Thymus (tissue), 11 donors: ENCODE data around the gene NXF1. TPM values are rescaled to one million over a fixed set of nuclear protein-coding genes. Genes with fewer than 3 reads are reported as not detected.
"Not testable (repeated sequence)": the region's sequence is repeated elsewhere in the genome, so short reads cannot be mapped to it uniquely, and the experiment has no call there.

Experiments
- DNase-seq, 9 donors: peaks; one replicate each; pipeline ENCODE4 v3.0.0-alpha.2; 2013; ENCODE audit warnings: low spot score in 9 of 9, low read depth in 6 of 9, missing footprints in 1 of 9
- H3K27ac ChIP-seq, 2 donors: one replicate each; pipeline ENCODE4 v1.5.1; 2013; ENCODE audit warnings: control low read depth in 1 of 2, low read depth in 1 of 2, low read length in 1 of 2, mild to moderate bottlenecking in 1 of 2, moderate library complexity in 1 of 2
- H3K27me3 ChIP-seq, 2 donors: one replicate each; pipeline ENCODE4 v1.5.1; 2013; ENCODE audit warnings: low read length in 1 of 2; ENCODE audit not compliant: control insufficient read depth in 2 of 2, insufficient read depth in 1 of 2
- H3K36me3 ChIP-seq, 2 donors: one replicate each; pipeline ENCODE4 v1.5.1; 2013; ENCODE audit warnings: low read length in 1 of 2, mild to moderate bottlenecking in 1 of 2, moderate library complexity in 1 of 2; ENCODE audit not compliant: control insufficient read depth in 2 of 2, insufficient read depth in 2 of 2
- H3K4me1 ChIP-seq, 2 donors: one replicate each; pipeline ENCODE4 v1.5.1; 2013; ENCODE audit warnings: low read length in 2 of 2; ENCODE audit not compliant: control insufficient read depth in 2 of 2, insufficient read depth in 2 of 2
- H3K4me3 ChIP-seq, 2 donors: one replicate each; pipeline ENCODE4 v1.5.1; 2013; ENCODE audit warnings: low read length in 2 of 2, control low read depth in 1 of 2, mild to moderate bottlenecking in 1 of 2
- H3K9me3 ChIP-seq, 2 donors: one replicate each; pipeline ENCODE4 v1.5.1; 2013; ENCODE audit warnings: low read length in 1 of 2, mild to moderate bottlenecking in 1 of 2; ENCODE audit not compliant: control insufficient read depth in 2 of 2, insufficient read depth in 1 of 2
- WGBS: extraction: QIAGEN DNeasy Blood & Tissue Kit; methylation state at CpG from one replicate; pipeline ENCODE4 v1.1.7; 2013; 5-methylcytosine and 5-hydroxymethylcytosine counted together
- polyA plus RNA-seq: library from polyadenylated mRNA; stranded (reverse); fragments of 200-250 nt; gene quantifications from one replicate; pipeline ENCODE4 v1.2.3, GENCODE V29; 2013
- total RNA-seq: library from RNA; stranded (reverse); fragments of 120-200 nt; gene quantifications from one replicate; pipeline ENCODE4 v1.2.4, GENCODE V29; 2013
- donor health status: healthy.

The NXF1 gene
- total and polyA plus RNA-seq, 2 donors: 34.4 to 186 TPM

DNA sequence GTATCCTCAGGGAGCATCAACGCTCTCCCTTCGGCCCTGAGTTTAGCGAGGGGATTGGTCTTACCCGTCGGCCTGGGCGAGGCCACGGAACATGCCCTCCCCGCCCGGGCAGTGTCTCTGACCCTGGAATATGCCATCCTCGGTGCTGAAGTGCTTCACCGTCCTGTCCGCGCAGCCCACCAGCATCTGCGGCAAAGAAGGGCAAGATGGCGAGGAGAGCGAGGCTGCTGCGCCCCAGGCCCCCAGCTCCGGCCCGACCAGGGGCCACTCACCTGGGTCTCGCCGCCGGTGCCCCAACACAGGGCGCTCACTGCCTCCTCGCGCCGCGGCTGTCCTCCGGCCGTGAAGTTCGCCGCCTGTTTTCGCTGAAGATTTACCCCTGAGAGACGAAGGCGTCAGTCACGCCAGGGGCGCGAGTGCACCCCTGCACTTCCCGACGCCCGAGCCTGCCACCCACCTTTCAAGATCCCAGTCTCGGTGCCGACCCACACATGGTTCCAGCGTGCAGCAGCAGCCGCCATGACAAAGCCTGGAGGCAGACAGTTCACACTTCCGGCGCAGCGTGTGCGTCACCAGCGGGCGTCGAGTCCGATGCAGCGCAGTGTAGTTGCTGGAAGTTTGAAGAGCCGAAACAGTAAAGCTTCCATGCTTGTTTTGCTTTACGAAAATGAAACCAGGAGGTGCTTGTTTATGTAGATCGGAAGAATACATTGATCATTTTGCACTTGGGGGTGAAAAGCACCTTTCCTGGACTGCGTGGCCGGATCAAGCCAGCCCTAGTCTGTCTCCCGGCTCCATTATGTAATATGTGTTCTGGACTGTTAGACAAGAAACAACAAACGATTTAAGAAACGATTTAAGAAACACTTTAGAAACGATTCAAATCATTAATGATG is 34.1 kb upstream of the NXF1 start, which contains the start of gene WDR74:
WDR74 (minus strand) TSS at position 541 of the 896 bp plus-strand sequence; CDS start at position 521, 20 bp downstream.
- Histone ChIP-seq H3K9me3 (no peaks in the 10 kb centered on the region), H3K4me1 (peaks cover 9 to 27% of the 10 kb centered on the region in 2 donors), H3K36me3 (peaks cover 15 to 23% of the 10 kb centered on the region in 2 donors), H3K27me3 (no peaks in the 10 kb centered on the region), H3K4me3 (peak within 1 kb of the TSS; percentile 70 to 85), H3K27ac (peak within 1 kb of the TSS; percentile 98 to 99)
- DNase-seq: peak; percentile 86 to 97 (median 93)
- under 1% methylated on average over 62 of the region's 62 CpGs for WGBS

DNA sequence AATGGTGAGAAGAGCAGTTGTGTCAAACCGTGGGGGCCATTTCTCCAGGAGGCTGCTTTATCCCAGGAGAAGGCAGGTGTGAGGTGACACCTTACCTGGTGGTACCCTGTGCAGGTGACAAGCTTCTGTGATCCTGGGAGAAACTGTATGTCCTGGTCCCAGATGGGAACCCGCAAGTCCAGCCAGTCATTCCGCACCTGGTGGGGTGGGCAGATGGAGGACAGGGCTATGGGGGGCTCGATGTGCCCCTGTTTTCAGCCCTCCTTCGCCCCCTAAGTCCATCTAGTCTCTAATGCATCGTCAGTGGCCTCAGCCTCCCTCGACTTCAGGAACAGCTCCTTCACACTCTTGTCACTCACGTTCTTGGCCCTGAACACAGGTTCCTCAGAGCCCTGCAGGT is 30.1 kb upstream of the NXF1 start:
- H3K9me3 ChIP-seq: no peaks in the 10 kb centered on the region
- peaks cover 18 to 27% of the 10 kb centered on the region in 2 donors for H3K4me1 ChIP-seq
- no peak for DNase-seq
- no peak overlapping the region for H3K27ac ChIP-seq
- no peak overlapping the region for H3K4me3 ChIP-seq
- peaks cover 24 to 34% of the 10 kb centered on the region in 2 donors for H3K36me3 ChIP-seq
- WGBS: 92% methylated on average over 8 of the region's 8 CpGs
- H3K27me3 ChIP-seq: no peaks in the 10 kb centered on the region

DNA sequence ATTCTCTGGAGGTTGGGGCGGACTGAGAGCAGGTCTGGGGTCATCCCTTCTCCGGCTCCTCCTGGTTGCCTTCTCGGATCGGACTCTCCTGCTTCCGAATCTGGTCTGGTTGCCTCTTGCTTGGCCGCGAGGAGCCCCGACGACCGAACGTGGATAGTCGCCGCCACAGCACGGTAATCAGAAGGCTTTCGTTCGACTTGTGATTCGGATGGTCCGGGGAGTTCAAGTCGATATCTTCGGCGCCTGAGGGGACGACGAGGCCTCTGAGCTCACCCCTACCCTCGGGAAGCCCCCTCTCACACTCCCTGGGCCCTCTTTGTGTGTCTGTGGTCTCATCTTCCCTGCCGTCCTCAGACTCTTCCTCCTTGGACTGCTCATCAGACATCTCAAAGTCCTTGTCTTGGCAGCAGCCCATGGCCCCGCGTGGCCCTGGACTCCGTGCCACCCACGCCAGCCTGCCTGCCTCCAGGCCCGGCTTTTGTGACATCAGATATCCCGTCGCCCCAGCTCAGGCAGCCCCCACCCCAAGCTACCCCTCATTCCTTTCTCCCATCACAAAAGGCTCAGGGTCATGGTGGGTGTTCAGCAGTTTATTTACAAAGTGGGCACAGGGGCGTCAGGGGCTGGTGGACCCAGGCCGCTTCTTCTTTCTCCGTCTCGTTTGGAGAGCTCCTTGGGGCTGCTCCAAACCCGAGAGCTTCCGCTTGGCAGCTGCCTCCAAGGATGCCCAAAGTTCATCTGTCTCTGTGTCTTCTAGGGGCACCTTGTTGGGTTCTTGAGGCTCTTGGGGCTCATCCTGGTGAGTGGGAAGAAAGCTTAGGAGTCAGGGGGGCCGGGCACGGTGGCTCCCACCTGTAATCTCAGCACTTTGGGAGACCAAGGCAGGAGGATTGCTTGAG is 27.3 kb upstream of the NXF1 start, which contains the start of gene TEX54:
TEX54 (minus strand) TSS at position 506 of the 899 bp plus-strand sequence.
- H3K4me1 ChIP-seq: peaks cover 15 to 20% of the 10 kb centered on the region in 2 donors

GRCh38 chr11:62831520-62832335 is 26.5 kb upstream of the NXF1 start, which contains the start of gene STX5:
Gene STX5 (minus strand): TSS chr11:62832051. CDS start chr11:62831243, 808 bp downstream.
- Histone ChIP-seq H3K27ac (peak within 1 kb of the TSS; percentile 95 to 99), H3K9me3 (no peaks in the 10 kb centered on the region), H3K4me1 (peaks cover 15 to 20% of the 10 kb centered on the region in 2 donors), H3K27me3 (no peaks in the 10 kb centered on the region), H3K36me3 (peaks cover 32 to 46% of the 10 kb centered on the region in 2 donors), H3K4me3 (peak within 1 kb of the TSS; percentile 74 to 98)
- under 1% methylated on average over 65 of the region's 65 CpGs for WGBS
- DNase-seq: peak; percentile 98 to 100 (median 99)

More for the DNA sequence above, 27.3 kb upstream of the NXF1 start, which contains the start of gene TEX54:
- WGBS: 30% methylated on average over 40 of the region's 40 CpGs
- peaks cover 24 to 37% of the 10 kb centered on the region in 2 donors for H3K36me3 ChIP-seq
- H3K27me3 ChIP-seq: no peaks in the 10 kb centered on the region
- no peaks in the 10 kb centered on the region for H3K9me3 ChIP-seq
- H3K27ac ChIP-seq: peak within 1 kb of the TSS; percentile 95 to 99
- H3K4me3 ChIP-seq: peak within 1 kb of the TSS; percentile 74 to 98
- no peak for DNase-seq

DNA sequence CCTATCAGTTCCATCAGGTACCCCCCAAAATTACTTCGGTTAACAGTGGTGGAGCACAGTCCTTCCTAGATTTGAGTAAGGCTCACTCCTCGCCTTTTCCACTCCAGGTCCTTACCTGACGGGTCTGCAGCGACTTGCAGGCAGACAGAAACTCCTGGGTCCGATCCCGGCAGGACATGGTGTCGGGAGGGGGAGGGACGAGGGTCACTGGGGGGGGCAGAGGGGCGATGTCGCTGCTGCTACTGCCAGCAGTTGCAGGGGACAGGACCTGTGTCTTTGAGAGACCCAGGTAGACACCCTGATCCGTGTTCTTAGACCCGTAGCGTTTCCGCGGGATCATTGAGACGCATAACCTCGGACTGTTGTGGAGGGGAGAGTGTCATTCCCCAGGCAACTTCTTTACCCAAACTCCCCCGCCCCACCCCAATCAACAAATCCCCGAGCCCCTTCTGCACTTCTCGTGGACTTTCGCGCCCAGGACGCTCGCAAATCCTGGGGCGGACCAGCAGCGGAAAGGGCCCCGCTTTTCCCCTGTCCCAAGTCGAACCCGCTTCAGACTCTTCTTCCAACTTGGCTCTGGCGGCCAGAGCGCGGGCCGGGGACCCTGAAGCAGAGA is 25.8 kb upstream of the NXF1 start:
- Histone ChIP-seq H3K9me3 (no peaks in the 10 kb centered on the region), H3K4me3 (peak overlapping the region; percentile 74 to 98), H3K27ac (peak overlapping the region; percentile 94 to 95), H3K27me3 (no peaks in the 10 kb centered on the region), H3K4me1 (peaks cover 15 to 20% of the 10 kb centered on the region in 2 donors), H3K36me3 (peaks cover 34 to 39% of the 10 kb centered on the region in 2 donors)
- 1% methylated on average over 33 of the region's 33 CpGs for WGBS
- DNase-seq: peak in 1 of 9 donors; percentile 22

GRCh38 chr11:62828130-62828529 is 22.9 kb upstream of the NXF1 start:
- H3K4me1 ChIP-seq: peaks cover 15 to 18% of the 10 kb centered on the region in 2 donors
- WGBS: 98% methylated on average over 8 of the region's 8 CpGs
- H3K27ac ChIP-seq, H3K4me3 ChIP-seq, H3K9me3 ChIP-seq, DNase-seq, H3K27me3 ChIP-seq: not testable (repeated sequence)
- peaks cover 39% of the 10 kb centered on the region in 2 donors for H3K36me3 ChIP-seq

DNA sequence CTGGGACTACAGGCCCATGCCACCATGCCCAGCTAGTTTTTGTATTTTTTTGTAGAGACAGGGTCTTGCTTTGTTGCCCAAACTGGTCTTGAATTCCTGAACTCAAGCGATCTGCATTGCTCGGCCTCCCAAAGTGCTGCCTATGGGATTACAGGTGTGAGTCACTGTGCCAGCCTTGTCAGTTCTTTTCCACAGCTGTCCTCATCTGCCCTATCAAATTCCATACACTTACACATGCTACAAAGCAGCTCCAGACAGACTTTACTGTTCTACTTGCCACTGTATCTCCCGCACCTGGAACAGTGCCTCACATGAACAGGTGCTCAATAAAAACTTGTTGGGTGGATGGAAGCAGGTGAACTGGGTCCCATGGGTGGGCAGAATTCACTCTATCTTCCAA is 18.4 kb upstream of the NXF1 start:
- Histone ChIP-seq H3K4me1 (no peaks in the 10 kb centered on the region), H3K27ac (no peak overlapping the region), H3K9me3 (no peaks in the 10 kb centered on the region), H3K36me3 (peaks cover 70 to 71% of the 10 kb centered on the region in 2 donors), H3K4me3 (no peak overlapping the region), H3K27me3 (no peaks in the 10 kb centered on the region)
- no peak for DNase-seq
- 97% methylated on average over 3 of the region's 3 CpGs for WGBS

DNA sequence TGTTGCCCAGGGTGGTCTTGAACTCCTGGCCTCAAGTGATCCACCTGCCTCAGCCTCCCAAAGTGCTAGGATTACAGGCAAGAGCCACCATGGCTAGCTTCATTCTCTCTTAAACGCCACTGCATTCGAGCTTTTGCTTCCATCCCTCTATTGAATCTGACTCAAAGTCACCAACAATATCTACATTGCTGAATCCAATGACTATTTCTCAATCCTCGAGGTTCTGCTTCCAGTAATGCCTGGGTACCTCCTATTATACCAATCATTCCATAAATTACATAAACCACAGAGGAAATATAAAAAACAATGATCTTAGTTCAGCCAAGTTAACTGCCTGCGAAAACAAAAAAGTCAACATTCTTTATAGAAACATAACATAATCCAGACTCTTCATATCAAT is 11.9 kb upstream of the NXF1 start:
- peaks cover 25 to 41% of the 10 kb centered on the region in 2 donors for H3K36me3 ChIP-seq
- H3K4me3 ChIP-seq: no peak overlapping the region
- DNase-seq: no peak
- H3K27me3 ChIP-seq: no peaks in the 10 kb centered on the region
- H3K27ac ChIP-seq: no peak overlapping the region
- no peaks in the 10 kb centered on the region for H3K9me3 ChIP-seq
- 96% methylated on average over 4 of the region's 4 CpGs for WGBS
- no peaks in the 10 kb centered on the region for H3K4me1 ChIP-seq
